Neural progenitor cell (in vitro differentiated cells): ENCODE measurements around the gene KIAA1191. TPM values are rescaled to one million over a fixed set of nuclear protein-coding genes. Genes with fewer than 3 reads are reported as not detected.
A peak's percentile ranks its signal among the peaks of the same experiment; 100 is the strongest.
"Not testable (repeated sequence)": the region's sequence is repeated elsewhere in the genome, so short reads cannot be mapped to it uniquely, and the experiment has no call there.

ENCODE experiments used
- DNase-seq: peaks from one replicate; pipeline ENCODE4 v3.0.0-alpha.2; 2016; ENCODE audit warnings: low spot score
- H2AFZ ChIP-seq: fragments of 200-600 bp; sonication (generic); replicated peaks from 2 replicates; pipeline ENCODE4 v1.6.1; 2016; ENCODE audit warnings: antibody characterized with exemption
- H3F3A ChIP-seq: fragments of 200-600 bp; sonication (generic); 2 replicates; pipeline ENCODE4 v1.6.1; 2016; ENCODE audit warnings: antibody characterized with exemption, low read depth
- H3K27ac ChIP-seq: fragments of 200-600 bp; sonication (generic); 2 replicates; pipeline ENCODE4 v1.5.1; 2016; ENCODE audit warnings: mild to moderate bottlenecking
- H3K27me3 ChIP-seq: fragments of 200-600 bp; sonication (generic); 2 replicates; pipeline ENCODE4 v1.6.1; 2016; ENCODE audit warnings: mild to moderate bottlenecking, moderate library complexity
- H3K36me3 ChIP-seq: fragments of 200-600 bp; sonication (generic); 2 replicates; pipeline ENCODE4 v1.5.1; 2016
- H3K4me1 ChIP-seq: fragments of 200-600 bp; sonication (generic); 2 replicates; pipeline ENCODE4 v1.6.1; 2016; ENCODE audit warnings: mixed run types
- H3K4me2 ChIP-seq: fragments of 200-600 bp; sonication (generic); 2 replicates; pipeline ENCODE4 v1.6.1; 2016
- H3K4me3 ChIP-seq: fragments of 200-600 bp; sonication (generic); 2 replicates; pipeline ENCODE4 v1.5.1; 2016
- H3K79me2 ChIP-seq: fragments of 200-600 bp; sonication (generic); 2 replicates; pipeline ENCODE4 v1.6.1; 2016; ENCODE audit warnings: low read depth
- H3K9ac ChIP-seq: fragments of 200-600 bp; sonication (generic); 2 replicates; pipeline ENCODE4 v1.6.1; 2016
- H3K9me3 ChIP-seq: fragments of 200-600 bp; sonication (generic); 2 replicates; pipeline ENCODE4 v1.5.1; 2016; ENCODE audit warnings: low read depth
- H4K20me1 ChIP-seq: fragments of 200-600 bp; sonication (generic); 2 replicates; pipeline ENCODE4 v1.6.1; 2016; ENCODE audit warnings: low read depth
- H3K27ac Mint-ChIP-seq: 3 replicates; pipeline ENCODE4 v1.8.0; 2021; ENCODE audit warnings: mixed read lengths
- H3K27me3 Mint-ChIP-seq: 2 replicates; pipeline ENCODE4 v1.8.0; 2022; ENCODE audit warnings: low read depth, mild to moderate bottlenecking, inconsistent platforms, moderate library complexity, mixed read lengths; ENCODE audit not compliant: insufficient read depth
- H3K36me3 Mint-ChIP-seq: 3 replicates; pipeline ENCODE4 v1.8.0; 2021; ENCODE audit warnings: mixed read lengths
- H3K4me1 Mint-ChIP-seq: 3 replicates; pipeline ENCODE4 v1.8.0; 2021; ENCODE audit warnings: mixed read lengths
- H3K4me3 Mint-ChIP-seq: 3 replicates; pipeline ENCODE4 v1.8.0; 2021; ENCODE audit warnings: mild to moderate bottlenecking, moderate library complexity, mixed read lengths
- H3K9me3 Mint-ChIP-seq: 3 replicates; pipeline ENCODE4 v1.8.0; 2020; ENCODE audit warnings: mixed read lengths
- EZH2 ChIP-seq: fragments of 200-600 bp; sonication (generic); IDR thresholded peaks from 2 replicates; pipeline ENCODE4 v1.6.1; 2017; ENCODE audit warnings: antibody characterized with exemption, mild to moderate bottlenecking, moderate library complexity
- EZH2phosphoT487 ChIP-seq: fragments of 200-600 bp; sonication (generic); IDR thresholded peaks from 2 replicates; pipeline ENCODE4 v1.6.1; 2017; ENCODE audit warnings: antibody characterized with exemption
- microRNA counts: library from miRNA; unstranded; fragments of <30 nt; microRNA quantifications from one replicate; lab custom pipeline; 2016
- microRNA-seq: library from miRNA; unstranded; fragments of <30 nt; microRNA quantifications from one replicate; pipeline ENCODE4, GENCODE V29; 2016
- small RNA-seq: library from RNA; depleted of rRNA; stranded (forward); fragments of <200 nt; gene quantifications from one replicate; pipeline ENCODE3, GENCODE V24; 2015
- total RNA-seq: library from RNA; depleted of rRNA; stranded (reverse); fragments of >200 nt; gene quantifications from 2 replicates; pipeline ENCODE4 v1.2.3, GENCODE V29; 2015; ENCODE audit warnings: low replicate concordance
- TF ChIP-seq, protein P1 (sequence below): fragments of 200-600 bp; sonication (generic); IDR thresholded peaks from 2 replicates; pipeline ENCODE4 v1.5.1; 2017; ENCODE audit warnings: antibody characterized with exemption, mild to moderate bottlenecking

The KIAA1191 gene
- total RNA-seq, 1 donor from 2014 or later = 116 TPM

DNA sequence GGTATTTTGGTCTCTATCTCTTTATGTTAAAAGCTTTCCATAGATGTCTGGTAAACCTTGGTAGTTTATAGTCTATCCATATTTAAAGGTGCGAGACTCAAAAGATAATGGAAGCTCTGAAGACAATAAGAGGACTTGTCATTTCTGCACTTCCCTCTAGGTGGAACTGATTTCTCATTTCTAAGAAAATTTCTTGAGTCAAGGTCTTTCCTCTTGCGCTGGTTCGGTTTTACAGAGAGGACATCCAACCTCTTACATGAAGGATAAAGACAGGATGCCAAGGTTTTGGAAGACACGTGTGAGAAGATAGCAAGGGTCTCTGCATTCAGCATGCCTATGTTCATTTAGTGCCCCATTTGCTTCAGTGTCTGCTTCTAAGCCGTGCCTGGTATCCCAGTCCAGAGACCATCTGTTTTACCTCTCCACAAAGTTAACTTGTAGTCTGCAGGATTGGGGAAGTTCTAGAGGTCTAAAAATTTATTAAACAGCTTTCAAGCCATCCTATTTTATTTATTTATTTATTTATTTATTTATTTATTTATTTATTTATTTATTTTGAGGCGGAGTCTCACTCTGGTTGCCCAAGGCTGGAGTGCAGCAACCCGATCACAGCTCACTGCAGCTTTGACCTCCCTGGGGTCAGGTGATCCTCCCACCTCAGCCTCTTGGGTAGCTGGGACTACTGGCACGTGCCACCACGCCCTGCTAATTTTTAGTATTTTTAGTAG lies 41.6 kb downstream of the KIAA1191 start:
- H3K27me3 Mint-ChIP-seq = no peaks in the 10 kb centered on the region
- DNase-seq = no peak
- Histone ChIP-seq H3K27ac (no peak overlapping the region), H3K36me3 (no peaks in the 10 kb centered on the region), H3F3A (no peaks in the 10 kb centered on the region), H3K4me3 (no peak overlapping the region), H4K20me1 (peaks cover 11% of the 10 kb centered on the region), H3K27me3 (no peaks in the 10 kb centered on the region), H2AFZ (no peak overlapping the region), H3K9ac (no peak overlapping the region), H3K4me2 (no peak overlapping the region), H3K79me2 (no peaks in the 10 kb centered on the region), H3K9me3 (no peaks in the 10 kb centered on the region), H3K4me1 (no peaks in the 10 kb centered on the region)
- no peak overlapping the region for H3K4me3 Mint-ChIP-seq
- H3K36me3 Mint-ChIP-seq = peaks cover 37% of the 10 kb centered on the region
- H3K27ac Mint-ChIP-seq = no peak overlapping the region
- H3K9me3 Mint-ChIP-seq = no peaks in the 10 kb centered on the region
- TF ChIP-seq EZH2 (no peak), EZH2phosphoT487 (no peak)
- TF ChIP-seq, protein P1, sequence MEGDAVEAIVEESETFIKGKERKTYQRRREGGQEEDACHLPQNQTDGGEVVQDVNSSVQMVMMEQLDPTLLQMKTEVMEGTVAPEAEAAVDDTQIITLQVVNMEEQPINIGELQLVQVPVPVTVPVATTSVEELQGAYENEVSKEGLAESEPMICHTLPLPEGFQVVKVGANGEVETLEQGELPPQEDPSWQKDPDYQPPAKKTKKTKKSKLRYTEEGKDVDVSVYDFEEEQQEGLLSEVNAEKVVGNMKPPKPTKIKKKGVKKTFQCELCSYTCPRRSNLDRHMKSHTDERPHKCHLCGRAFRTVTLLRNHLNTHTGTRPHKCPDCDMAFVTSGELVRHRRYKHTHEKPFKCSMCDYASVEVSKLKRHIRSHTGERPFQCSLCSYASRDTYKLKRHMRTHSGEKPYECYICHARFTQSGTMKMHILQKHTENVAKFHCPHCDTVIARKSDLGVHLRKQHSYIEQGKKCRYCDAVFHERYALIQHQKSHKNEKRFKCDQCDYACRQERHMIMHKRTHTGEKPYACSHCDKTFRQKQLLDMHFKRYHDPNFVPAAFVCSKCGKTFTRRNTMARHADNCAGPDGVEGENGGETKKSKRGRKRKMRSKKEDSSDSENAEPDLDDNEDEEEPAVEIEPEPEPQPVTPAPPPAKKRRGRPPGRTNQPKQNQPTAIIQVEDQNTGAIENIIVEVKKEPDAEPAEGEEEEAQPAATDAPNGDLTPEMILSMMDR = no peak
- H3K4me1 Mint-ChIP-seq = no peaks in the 10 kb centered on the region

DNA sequence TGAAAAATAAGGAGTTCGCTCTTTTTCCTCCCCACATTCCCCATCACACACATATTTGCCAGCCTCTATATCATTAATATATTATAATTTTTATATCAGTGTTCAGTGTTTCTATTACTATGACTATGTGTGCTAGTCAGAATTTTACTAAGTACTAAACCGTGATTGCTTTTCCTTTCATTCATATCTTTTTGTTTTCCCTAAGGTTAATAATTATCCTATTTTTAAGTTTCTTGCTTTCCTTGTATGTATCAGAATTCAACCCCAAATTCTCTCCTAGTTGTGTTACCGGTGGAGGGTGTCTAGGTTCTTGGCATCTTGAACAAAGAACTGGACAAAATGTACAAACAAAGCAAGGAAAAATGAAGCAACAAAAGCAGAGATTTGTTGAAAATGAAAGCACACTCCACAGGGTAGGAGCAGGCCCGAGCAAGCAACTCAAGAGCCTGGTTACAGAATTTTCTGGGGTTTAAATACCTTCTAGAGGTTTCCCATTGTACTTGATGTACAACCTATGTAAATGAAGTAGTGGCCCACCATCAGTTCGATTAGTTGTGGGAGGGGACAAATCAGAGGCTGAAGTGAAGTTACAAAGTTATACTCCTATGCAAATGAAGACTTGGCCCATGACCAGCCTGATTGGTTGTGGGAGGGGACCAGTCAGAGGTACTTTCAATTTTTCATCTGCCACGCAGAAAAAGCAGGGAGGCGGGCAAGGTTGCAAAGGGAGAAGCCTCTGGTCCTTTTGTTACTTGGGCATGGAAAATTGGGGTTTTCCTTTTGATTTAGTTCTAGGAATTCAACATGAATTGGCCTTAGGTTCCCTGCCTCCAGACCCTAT lies 43.8 kb downstream of the KIAA1191 start:
- Histone ChIP-seq H3K4me1 (no peaks in the 10 kb centered on the region), H3K9me3 (no peaks in the 10 kb centered on the region), H3K36me3 (no peaks in the 10 kb centered on the region), H3K4me3 (no peak overlapping the region), H3K27ac (no peak overlapping the region), H3K27me3 (no peaks in the 10 kb centered on the region), H3K9ac (no peak overlapping the region), H3K4me2 (no peak overlapping the region), H4K20me1 (peaks cover 11% of the 10 kb centered on the region), H2AFZ (no peak overlapping the region), H3F3A (no peaks in the 10 kb centered on the region), H3K79me2 (no peaks in the 10 kb centered on the region)
- Mint-ChIP-seq H3K27ac (peak overlapping the region; percentile 7), H3K4me3 (no peak overlapping the region), H3K9me3 (no peaks in the 10 kb centered on the region), H3K4me1 (no peaks in the 10 kb centered on the region), H3K36me3 (peaks cover 41% of the 10 kb centered on the region), H3K27me3 (no peaks in the 10 kb centered on the region)
- TF ChIP-seq EZH2 = no peak
- TF ChIP-seq, protein P1 = no peak
- no peak for TF ChIP-seq EZH2phosphoT487
- DNase-seq = no peak

DNA sequence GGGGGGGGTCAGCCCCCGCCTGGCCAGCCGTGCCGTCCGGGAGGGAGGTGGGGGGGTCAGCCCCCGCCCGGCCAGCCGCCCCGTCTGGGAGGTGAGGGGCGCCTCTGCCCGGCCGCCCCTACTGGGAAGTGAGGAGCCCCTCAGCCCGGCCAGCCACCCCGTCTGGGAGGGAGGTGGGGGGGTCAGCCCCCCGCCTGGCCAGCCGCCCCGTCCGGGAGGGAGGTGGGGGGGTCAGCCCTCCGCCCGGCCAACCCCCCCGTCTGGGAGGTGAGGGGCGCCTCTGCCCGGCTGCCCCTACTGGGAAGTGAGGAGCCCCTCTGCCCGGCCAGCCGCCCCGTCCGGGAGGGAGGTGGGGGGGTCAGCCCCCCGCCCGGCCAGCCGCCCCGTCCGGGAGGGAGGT lies 56.2 kb downstream of the KIAA1191 start:
- not testable (repeated sequence) for H3K4me3 Mint-ChIP-seq, H3K4me2 ChIP-seq
- H3K36me3 Mint-ChIP-seq = peaks cover 41% of the 10 kb centered on the region

More for the DNA sequence above, 56.2 kb downstream of the KIAA1191 start:
- not testable (repeated sequence) for H3K79me2 ChIP-seq, H3F3A ChIP-seq, H3K27me3 ChIP-seq, H3K27ac ChIP-seq, H3K27ac Mint-ChIP-seq, H3K9ac ChIP-seq, H3K4me1 ChIP-seq, H4K20me1 ChIP-seq, DNase-seq, H3K4me3 ChIP-seq, H3K9me3 ChIP-seq, H3K27me3 Mint-ChIP-seq, H2AFZ ChIP-seq, H3K4me1 Mint-ChIP-seq, H3K36me3 ChIP-seq
- H3K9me3 Mint-ChIP-seq = peaks cover 22% of the 10 kb centered on the region

MicroRNAs within 50 kb of the gene (microRNA counts, 767-probe panel; counts per million panel counts)
- 460 counts per million, percentile 90 among the panel's probes with 10 or more counts for microRNA hsa-miR-1271-5p (lab: Ali Mortazavi, UCI)

Small RNA genes within 50 kb of the gene (microRNA-seq; reads per million reads assigned to microRNA genes)
- gene MIR1271 = 1.6 reads per million

Small RNA genes within 50 kb of the gene (small RNA-seq; reads per million reads assigned to genes)
- gene MIR1271 = 0.57 reads per million, percentile 60 among the genes with 10 or more reads in this experiment

Other genes starting within 250 kb of the KIAA1191 start
- gene SIMC1, start 123.3 kb downstream of the KIAA1191 start, total RNA-seq = 10.9 and 15.7 TPM in 2 replicates
- gene ARL10, start 3.7 kb upstream of the KIAA1191 start, total RNA-seq = 9.1 and 16.6 TPM in 2 replicates
- 10.3 and 14.5 TPM in 2 replicates for gene NOP16, start 26.8 kb upstream of the KIAA1191 start, total RNA-seq
- gene HIGD2A, start 27.0 kb upstream of the KIAA1191 start, total RNA-seq = 40.1 and 65.6 TPM in 2 replicates
- gene CLTB, start 54.8 kb upstream of the KIAA1191 start, total RNA-seq = 12.6 and 29.2 TPM in 2 replicates
- 32.3 and 33.4 TPM in 2 replicates for gene FAF2, start 86.6 kb upstream of the KIAA1191 start, total RNA-seq
- gene RNF44, start 175.6 kb upstream of the KIAA1191 start, total RNA-seq = 11.7 and 38.7 TPM in 2 replicates
- not detected in 2 replicates for gene CDHR2, start 187.6 kb upstream of the KIAA1191 start, total RNA-seq
- 0.67 and 3.7 TPM in 2 replicates for gene GPRIN1, start 248.4 kb upstream of the KIAA1191 start, total RNA-seq